GM10266 (cell line): ENCODE measurements around the gene C2CD5.
"Not testable (repeated sequence)": the region's sequence is repeated elsewhere in the genome, so short reads cannot be mapped to it uniquely, and the experiment has no call there.

Experiments
- DNase-seq: peaks from one replicate; pipeline ENCODE4 v3.0.0; 2012; ENCODE audit errors: extremely low spot score
- TF ChIP-seq, protein P1 (sequence below): IDR thresholded peaks from 2 replicates; pipeline ENCODE4 v1.5.1; 2012; ENCODE audit warnings: mild to moderate bottlenecking, low read depth; ENCODE audit not compliant: control insufficient read depth, insufficient read depth; ENCODE audit errors: missing control alignments

Gene C2CD5

GRCh38 chr12:22494319-22494718 is 50.0 kb downstream of the C2CD5 start:
- DNase-seq = no peak

GRCh38 chr12:22491034-22491433 is 53.3 kb downstream of the C2CD5 start:
- no peak for DNase-seq
- TF ChIP-seq, protein P1, sequence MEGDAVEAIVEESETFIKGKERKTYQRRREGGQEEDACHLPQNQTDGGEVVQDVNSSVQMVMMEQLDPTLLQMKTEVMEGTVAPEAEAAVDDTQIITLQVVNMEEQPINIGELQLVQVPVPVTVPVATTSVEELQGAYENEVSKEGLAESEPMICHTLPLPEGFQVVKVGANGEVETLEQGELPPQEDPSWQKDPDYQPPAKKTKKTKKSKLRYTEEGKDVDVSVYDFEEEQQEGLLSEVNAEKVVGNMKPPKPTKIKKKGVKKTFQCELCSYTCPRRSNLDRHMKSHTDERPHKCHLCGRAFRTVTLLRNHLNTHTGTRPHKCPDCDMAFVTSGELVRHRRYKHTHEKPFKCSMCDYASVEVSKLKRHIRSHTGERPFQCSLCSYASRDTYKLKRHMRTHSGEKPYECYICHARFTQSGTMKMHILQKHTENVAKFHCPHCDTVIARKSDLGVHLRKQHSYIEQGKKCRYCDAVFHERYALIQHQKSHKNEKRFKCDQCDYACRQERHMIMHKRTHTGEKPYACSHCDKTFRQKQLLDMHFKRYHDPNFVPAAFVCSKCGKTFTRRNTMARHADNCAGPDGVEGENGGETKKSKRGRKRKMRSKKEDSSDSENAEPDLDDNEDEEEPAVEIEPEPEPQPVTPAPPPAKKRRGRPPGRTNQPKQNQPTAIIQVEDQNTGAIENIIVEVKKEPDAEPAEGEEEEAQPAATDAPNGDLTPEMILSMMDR = no peak

More at GRCh38 chr12:22494319-22494718, 50.0 kb downstream of the C2CD5 start:
- TF ChIP-seq, protein P1 = no peak

GRCh38 chr12:22488478-22488877 is 55.9 kb downstream of the C2CD5 start:
- DNase-seq = no peak
- TF ChIP-seq, protein P1 = no peak

GRCh38 chr12:22487683-22488082 is 56.7 kb downstream of the C2CD5 start:
- not testable (repeated sequence) for DNase-seq

DNA sequence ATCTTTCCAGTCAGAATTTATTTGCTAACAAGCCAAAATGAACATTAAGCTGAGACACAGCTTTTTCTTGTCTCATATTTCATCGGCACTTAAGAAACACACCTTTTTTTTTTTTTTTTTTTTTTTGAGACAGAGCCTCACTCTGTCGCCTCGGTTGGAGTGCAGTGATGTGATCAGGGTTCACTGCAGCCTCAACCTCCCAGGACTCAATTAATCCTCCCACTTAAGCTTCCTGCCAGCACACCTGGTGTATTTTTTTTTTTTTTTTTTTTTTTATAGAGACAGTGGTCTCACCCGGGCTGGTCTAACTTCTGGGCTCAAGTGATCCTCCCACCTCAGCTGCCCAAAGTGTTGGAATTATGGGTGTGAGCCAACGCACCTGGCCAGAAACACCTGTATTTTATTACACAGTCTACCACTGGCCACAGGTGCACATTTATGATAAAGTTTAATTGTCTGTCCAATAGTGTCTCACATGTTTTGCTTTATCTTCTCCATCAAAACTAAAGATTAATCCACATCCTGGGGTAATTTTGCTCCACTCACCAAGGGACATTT is 62.7 kb downstream of the C2CD5 start:
- TF ChIP-seq, protein P1 = no peak
- no peak for DNase-seq

DNA sequence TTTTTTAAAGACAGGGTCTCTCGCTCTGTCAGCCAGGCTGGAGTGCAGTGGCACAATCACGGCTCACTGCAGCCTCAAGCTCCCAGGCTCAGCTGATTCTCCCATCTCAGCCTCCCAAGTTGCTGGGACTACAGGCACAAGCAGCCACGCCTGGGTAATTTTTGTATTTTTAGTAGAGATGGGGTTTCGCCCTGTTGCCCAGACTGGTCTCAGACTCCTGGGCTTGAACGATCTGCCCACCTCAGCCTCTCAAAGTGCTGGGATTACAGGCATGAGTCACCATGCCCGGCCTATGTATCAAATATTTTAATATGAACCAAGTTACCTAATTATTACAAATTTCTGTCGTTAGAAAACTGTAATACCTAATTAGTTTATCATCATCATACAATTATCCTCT is 63.5 kb downstream of the C2CD5 start:
- not testable (repeated sequence) for DNase-seq

DNA sequence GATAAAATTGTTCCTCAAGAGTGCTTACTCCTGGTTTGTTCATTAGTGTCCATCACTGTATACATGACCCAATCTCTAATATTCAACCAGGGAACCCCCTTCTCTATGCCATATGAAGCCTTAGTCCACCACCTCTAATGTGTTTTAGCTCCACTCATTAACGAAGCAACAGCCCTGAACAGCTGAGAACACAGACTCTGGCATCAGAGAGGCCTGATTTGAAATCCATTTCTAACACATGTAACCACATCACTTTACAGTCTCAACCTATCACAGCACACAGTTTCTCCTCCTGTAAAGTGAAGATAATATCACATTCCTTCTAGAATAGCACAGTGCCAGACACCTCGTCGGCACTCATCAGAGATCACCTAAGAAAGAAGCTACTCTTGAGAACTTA is 64.3 kb downstream of the C2CD5 start:
- TF ChIP-seq, protein P1 = no peak
- no peak for DNase-seq

- TF ChIP-seq, protein P1 = no peak
- DNase-seq = peak; percentile 15
Observed at GRCh38 chr12:22477894-22478287, 66.5 kb downstream of the C2CD5 start.
